Measurements from ENCODE around the gene P3H1.
"Not testable (repeated sequence)": the region's sequence is repeated elsewhere in the genome, so short reads cannot be mapped to it uniquely, and the experiment has no call there.

Gene P3H1

DNA sequence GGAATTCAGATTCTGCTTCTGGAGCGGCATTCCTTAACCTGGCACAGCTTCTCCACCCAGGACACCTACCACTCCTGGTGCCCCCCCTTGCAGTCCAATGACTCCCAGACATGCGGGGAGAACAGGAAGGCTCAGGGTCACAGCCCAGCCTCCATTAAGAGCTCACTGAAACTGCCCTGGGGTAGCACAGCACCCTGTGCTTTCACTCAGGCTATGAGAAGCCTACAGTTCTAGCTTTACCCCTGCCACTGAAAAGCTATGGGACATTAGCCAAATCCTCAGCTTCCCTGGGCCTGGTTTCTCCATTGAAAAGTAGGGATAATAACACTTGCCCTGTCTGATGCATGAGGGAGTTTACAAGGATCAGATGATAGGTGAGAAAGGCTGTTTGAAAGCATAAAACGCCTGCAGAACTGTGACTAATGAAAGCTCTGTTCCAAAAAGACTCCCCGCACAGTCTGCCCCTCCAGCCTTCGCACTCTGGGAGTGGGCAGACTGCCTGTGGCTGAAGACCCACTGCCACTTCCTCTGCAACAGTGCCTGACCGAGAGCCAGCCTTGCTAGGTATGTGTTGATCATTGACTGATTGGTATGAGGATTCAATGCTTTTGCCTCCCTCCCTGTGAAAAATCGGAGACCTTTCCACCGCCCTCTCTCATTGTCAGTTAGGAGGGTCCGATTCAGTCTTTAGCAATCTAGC, 24.1 kb downstream of the P3H1 start:
- no peak for DNase-seq

GRCh38 chr1:42742141-42742540, 24.7 kb downstream of the P3H1 start:
- no peak for DNase-seq

DNA sequence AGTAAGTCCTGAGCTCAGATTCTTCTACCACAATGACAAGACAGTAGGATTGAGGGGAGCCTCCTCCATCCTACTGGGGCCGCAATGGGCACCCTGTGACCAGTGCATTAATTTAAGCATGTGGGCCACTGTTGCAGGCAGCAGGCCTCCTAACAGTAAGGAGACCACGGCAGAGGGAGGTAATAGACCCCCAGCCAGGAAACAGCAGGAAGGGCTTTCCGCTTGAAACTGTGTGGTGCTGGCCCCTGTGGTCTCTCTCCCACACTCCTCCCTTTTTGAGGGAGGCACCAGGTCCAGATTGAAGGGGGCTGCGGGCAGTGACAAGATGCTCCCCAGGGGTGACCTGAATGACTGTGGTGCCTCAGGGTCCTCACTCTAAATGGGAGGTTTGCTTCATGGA, 25.1 kb downstream of the P3H1 start:
- no peak for DNase-seq

- no peak for DNase-seq
These were observed 25.8 kb downstream of the P3H1 start for GRCh38 chr1:42740851-42741580.

DNA sequence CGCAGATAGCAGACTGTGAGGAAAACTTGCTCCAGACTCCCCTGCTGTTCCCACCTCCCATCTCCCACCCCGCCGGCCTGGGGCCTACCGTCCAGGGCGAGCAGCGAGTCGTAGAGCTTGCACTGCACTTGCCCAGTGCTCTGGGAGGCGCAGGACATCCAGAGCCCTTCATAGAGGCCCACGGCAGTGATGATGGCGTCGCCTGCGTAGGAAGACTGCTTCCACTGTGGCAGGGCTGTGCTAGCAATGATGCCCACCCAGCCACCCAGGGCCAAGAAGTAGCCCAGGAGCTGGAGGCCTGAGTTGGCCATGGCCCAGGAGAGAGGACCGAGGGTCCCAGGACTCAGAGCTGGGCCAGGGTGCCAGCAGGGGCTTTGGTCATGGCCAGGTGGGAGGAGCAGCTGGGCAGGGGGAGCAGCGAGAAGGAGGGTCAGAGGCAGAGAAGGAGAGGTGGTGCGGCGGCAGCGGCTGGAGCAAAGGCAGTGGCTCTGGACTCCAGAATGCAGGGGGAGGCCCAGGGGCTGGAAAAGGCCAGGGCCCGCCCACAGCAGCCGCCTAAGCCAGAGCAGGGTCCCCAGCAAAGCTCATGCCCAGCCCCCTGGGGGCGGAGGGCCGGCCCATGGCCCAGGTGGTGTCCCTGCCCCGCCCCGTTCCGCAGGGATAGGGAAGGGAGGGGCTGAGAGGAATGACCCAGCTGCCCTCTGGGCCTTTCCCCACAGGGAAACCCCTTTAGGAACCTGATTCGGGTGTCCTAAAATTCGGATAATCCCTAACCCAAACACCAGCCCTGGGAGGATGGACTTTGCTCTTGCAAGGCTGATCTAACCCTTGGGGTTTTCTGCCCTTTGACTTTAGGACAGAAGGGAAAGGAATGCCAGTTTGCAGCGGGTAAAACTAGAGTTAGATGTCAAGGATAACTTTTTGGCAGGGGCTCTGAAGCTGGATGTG, 26.8 kb downstream of the P3H1 start, which contains the start of gene CLDN19:
Gene CLDN19, minus strand, starts transcription at position 484 of the 948 bp plus-strand sequence. Its CDS starts 173 bp downstream, at position 311.
- no peak for DNase-seq

DNA sequence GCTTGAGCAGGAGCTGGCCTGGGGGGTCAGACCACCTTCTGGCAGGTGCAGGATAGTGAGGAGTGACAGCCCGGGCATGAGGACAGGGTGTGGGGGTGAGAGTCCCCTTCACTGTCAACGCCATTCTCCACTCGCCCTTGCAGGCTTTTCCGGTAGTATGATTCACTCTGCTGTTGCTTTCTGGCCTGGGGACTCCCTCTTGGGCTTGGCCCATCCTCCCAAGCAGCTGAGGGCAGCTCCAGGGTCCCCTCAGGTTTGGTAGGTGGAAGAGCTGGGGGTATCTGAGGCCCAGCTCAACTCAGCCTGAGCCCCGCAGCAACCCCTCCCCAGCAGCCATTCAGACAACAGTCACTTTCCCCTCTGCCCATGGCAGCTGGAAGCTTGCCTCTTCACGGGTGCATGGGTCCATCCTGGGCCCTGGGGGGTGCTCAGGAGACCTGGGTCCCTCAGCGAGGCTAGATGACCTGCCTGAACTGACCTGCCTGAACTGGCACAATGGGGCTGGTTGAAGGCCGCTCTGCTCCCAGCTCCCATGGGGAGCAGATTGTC, 28.1 kb downstream of the P3H1 start:
- no peak for DNase-seq

- no peak for DNase-seq
These were observed 28.7 kb downstream of the P3H1 start for GRCh38 chr1:42737986-42738677.

GRCh38 chr1:42737257-42737656, 29.6 kb downstream of the P3H1 start:
- DNase-seq = no peak

GRCh38 chr1:42736571-42737200, 30.1 kb downstream of the P3H1 start:
- DNase-seq = no peak

GRCh38 chr1:42736152-42736551, 30.7 kb downstream of the P3H1 start:
- no peak for DNase-seq

DNA sequence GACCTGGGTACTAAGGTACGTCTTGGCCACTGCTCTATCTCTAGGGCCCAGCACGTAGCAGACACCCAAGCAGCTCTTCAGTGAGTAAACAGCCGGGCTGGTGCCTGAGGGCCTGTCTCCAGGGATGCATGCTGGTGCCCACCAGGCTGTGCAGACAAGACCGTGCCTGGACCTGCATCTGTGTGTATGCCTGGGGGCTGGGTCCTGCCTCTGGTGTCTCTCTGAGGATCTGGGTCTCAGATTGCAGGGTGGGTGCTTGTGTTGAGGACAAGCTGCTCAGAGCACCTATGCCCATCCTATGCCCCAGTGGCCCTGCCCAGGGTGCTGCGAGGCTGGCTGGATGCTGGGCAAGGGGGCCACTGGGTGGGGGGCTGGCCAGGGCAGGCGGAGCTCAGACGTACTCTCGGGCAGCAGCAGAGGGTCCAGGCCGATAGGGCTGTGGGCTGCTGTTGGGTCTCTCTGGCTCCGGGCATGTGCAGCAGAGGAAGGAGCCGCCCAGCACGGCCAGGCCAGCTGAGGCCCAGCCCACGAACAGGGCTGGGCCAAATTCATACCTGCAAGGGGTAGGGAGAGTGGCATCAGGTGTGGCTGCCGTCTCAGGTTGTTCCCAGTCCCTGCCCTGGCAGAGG, 31.2 kb downstream of the P3H1 start:
- no peak for DNase-seq

GRCh38 chr1:42735056-42735455, 31.8 kb downstream of the P3H1 start:
- no peak for DNase-seq

DNA sequence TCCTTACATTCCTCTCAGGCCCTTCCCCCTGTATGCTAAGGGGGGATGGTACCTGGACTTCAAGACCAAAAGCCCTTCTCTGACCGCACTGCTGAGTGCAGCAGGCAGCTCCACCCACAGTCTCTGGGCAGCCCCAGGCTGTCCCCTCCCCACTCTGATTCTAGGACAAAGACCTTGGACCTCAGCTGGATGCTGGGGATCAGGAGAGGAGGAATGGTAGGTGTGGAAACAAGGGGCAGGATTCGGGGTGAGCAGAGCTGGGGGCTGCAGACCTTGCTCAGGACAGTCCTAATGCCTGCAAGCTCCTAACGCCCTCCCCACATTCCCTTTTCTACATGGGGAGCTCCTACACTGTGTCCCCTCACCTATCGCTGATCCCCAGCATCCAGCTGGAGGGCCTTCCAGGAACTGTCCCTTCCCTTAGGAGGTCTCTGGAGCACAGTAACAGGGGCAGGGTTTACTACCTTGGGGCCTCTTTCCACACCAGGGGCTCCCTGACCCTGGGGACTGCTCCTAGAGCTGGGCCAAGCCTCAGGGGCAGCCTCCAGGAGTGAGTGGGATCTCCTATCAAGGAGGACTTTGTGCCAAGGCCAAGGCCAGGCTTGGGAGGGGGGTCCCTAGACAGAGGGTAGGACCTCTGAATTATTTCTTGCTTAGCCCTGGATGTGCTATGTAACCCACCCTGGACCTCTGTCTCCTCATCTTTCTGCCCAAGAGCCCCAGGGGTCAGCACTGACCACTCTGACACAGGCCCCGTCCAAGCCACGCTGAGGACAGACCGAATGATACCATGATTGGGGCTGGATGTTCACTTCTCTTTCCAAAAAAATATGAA, 32.4 kb downstream of the P3H1 start:
- no peak for DNase-seq

DNA sequence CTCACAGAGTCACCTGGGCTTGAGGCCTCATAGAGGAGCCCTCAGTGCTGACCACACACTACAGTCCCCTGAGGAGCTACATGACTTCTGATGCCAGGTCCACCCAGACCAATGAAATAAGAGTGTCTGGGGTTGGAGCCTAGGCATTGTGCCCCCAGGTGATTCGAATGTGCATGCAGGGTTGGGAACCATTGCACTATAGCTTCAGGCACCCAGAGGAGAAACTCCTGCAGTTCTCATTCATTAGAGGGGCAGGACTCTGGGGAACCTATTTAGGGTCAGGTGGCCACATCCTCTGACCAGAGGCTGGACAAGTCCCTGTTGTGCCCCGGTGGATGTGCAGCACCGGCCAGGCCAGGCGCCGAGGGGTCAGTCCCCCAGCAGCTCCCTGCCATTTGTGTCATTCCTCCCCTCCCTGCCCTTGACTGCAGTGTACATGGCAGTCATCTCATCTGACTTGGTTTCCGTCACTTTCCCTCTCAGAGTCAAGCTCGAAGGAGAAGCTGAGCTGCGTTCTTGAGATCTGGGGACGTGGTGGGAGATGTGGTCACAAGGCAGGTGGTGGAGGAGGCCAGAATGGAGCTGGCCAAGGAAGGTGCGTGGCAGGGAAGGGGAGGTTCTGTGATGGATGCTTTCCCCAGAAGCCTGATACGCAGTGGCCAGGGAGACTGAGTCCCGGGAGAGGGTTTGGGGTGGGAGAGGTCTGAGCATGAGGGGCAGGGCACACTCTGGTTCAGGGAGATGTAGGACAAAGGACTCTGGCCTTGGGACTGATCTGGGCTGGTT, 33.2 kb downstream of the P3H1 start:
- no peak for DNase-seq

DNA sequence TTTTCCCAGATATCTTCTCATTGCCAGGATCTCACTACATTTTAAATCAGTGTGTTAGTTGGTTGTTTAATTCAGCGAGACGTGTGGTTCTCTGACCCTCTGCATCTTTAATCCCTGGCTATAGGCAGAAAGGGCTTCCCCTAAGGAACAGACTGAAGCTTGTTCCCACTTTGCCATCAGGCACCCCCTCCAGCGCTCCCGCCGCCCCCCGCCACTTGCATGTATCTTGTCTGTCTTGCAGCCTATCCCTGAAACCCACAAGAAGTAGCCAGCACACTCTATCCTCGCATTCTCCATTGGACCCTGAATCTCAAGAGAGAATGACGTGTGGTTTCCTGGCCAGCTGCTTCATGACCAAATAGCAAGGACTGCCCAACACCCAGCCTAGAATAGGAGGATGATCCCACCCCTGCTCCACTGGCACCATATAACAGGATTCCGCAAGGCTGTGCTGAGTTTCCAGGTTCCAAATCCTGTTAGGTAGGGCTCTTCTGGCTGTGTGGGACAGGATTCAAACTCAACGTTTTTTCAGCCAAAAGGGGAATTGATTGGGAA, 34.6 kb downstream of the P3H1 start:
- DNase-seq = no peak

DNA sequence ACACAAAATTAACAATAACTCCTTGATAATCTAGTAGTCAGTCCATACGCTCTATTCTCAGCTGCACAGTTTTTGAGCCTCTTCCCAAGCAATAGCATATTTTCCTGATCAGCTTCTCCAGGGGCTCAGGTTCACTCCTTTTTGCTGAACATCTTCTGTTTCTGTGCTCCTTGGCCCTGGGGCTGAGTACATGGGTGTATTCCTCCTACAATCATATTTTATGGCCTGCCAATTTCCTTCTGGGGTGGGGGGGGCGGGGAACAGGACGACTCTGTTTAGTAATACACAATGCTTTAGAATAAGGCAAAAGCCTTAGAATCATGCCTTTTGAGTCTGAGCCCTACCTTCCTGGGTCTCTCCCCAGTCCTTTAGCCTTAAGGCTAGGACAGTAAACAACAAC, 35.2 kb downstream of the P3H1 start:
- DNase-seq = no peak

GRCh38 chr1:42730988-42731387, 35.8 kb downstream of the P3H1 start:
- DNase-seq = no peak

GRCh38 chr1:42730002-42730401, 36.8 kb downstream of the P3H1 start:
- no peak for DNase-seq

DNA sequence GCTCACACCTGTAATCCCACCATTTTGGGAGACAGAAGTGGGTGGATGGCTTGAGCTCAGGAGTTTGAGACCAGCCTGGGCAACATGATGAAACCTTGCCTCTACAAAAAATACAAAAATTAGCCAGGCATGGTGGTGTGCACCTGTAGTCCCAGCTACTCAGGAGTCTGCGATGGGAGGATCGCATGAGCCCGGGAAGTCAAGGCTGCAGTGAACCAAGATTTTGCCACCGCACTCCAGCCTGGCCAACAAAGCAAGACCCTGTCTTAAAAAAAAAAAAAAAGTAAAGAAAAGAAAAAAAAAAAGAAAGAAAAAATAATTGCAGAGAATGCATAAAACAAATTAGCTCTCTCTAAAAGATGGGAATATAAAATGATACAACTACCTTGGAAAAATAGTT, 41.0 kb downstream of the P3H1 start:
- DNase-seq = not testable (repeated sequence)

Measured in NCI-H187 treated with DMSO at 0.1 percent for 48 hours (cell line).